ENCODE measurements around the gene STAT3. TPM values are rescaled to one million over a fixed set of nuclear protein-coding genes. Genes with fewer than 3 reads are reported as not detected.

The STAT3 gene
- total and polyA plus RNA-seq, 2 donors (not counting 3 experiments of a cell fraction or from before 2014, with no cell fraction given) = 59.1 to 124 TPM

GRCh38 chr17:42423766-42424165, 35.5 kb upstream of the STAT3 start:
- H3K27ac ChIP-seq (ENCODE audit: insufficient read depth, low read depth, low read length) = no peak overlapping the region
- ChIA-PET CTCF (interaction anchor here (0.8 to 6.9 kb wide), 12 partner anchors 9 to 201 kb away, joined by 3 to 73 read pairs (median 6); no protein-coding TSS in a partner anchor), POLR2A (interaction anchor here (0.7 to 4.8 kb wide), 14 partner anchors 7 to 113 kb away, joined by 3 to 71 read pairs (median 5); partner anchors contain the start of genes NAGLU and STAT3)
- H3K9me3 ChIP-seq (replicated peaks; ENCODE audit: control insufficient read depth, insufficient read depth, low read length) = no peaks in the 10 kb centered on the region
- peaks cover 43% of the 10 kb centered on the region for H3K79me2 ChIP-seq (ENCODE audit: control insufficient read depth, insufficient read depth, low read length)
- no peak overlapping the region for H3K4me2 ChIP-seq (ENCODE audit: insufficient read depth, low read length)
- dilution Hi-C loops (cut with MboI; ENCODE audit: extremely low pct_ligation_motif_present, low sequenced_read_pairs) (no loop called here), intact Hi-C loops (cut with micrococcal nuclease) (loop anchor here (1.0 kb wide), 3 partner anchors 16 to 96 kb away; partner anchors contain the start of gene STAT3)
- TF ChIP-seq POLR2A (IDR thresholded peaks at IDR 0.05; ENCODE audit: low read depth, low read length) = no peak
- no peak for TF ChIP-seq POLR2AphosphoS5 (IDR thresholded peaks at IDR 0.05; ENCODE audit: insufficient read depth, low read depth, low read length)
- TF ChIP-seq MYC (IDR thresholded peaks at IDR 0.05; ENCODE audit: low read depth, low read length) = no peak
- TF ChIP-seq FOS (IDR thresholded peaks at IDR 0.05; ENCODE audit: borderline replicate concordance, insufficient read depth, low read length) = no peak
- H2AFZ ChIP-seq (ENCODE audit: low read depth, low read length) = no peak overlapping the region
- peak overlapping the region; percentile 86 for H3K9ac ChIP-seq (replicated peaks; ENCODE audit: extremely low read depth, insufficient read depth, low read length)
- H3K9me1 ChIP-seq (replicated peaks; ENCODE audit: control insufficient read depth, extremely low read depth, insufficient read depth, low read length) = no peaks in the 10 kb centered on the region
- peaks cover 19% of the 10 kb centered on the region for H3K4me1 ChIP-seq (ENCODE audit: control insufficient read depth, extremely low read depth, insufficient read depth, low read length)
- FAIRE-seq = peak; percentile 46
- no peak for DNase-seq (ENCODE audit: low read depth, low spot score)
- H4K20me1 ChIP-seq (replicated peaks; ENCODE audit: control insufficient read depth, extremely low read depth, insufficient read depth, low read length) = no peaks in the 10 kb centered on the region
- no peaks in the 10 kb centered on the region for H3K36me3 ChIP-seq (ENCODE audit: control insufficient read depth in 2 of 2, extremely low read depth in 1 of 2, insufficient read depth in 2 of 2, low read length in 2 of 2)
- no peak overlapping the region for H3K4me3 ChIP-seq (replicated peaks in 1 of 3; ENCODE audit: insufficient read depth in 1 of 3, low read depth in 1 of 3, low read length in 3 of 3)
- H3K27me3 ChIP-seq (ENCODE audit: control insufficient read depth in 2 of 2, insufficient read depth in 2 of 2, low read length in 2 of 2) = no peaks in the 10 kb centered on the region
- TSS peak; percentile 7 for BruUV-seq (replicated peaks)

- Histone ChIP-seq H3K27me3 (ENCODE audit: control insufficient read depth in 2 of 2, insufficient read depth in 2 of 2, low read length in 2 of 2) (no peaks in the 10 kb centered on the region), H3K9ac (replicated peaks; ENCODE audit: extremely low read depth, insufficient read depth, low read length) (peak within 1 kb of the TSS; percentile 86), H3K4me2 (ENCODE audit: insufficient read depth, low read length) (peak within 1 kb of the TSS; percentile 75), H2AFZ (ENCODE audit: low read depth, low read length) (peak within 1 kb of the TSS; percentile 77), H3K9me1 (replicated peaks; ENCODE audit: control insufficient read depth, extremely low read depth, insufficient read depth, low read length) (no peaks in the 10 kb centered on the region), H4K20me1 (replicated peaks; ENCODE audit: control insufficient read depth, extremely low read depth, insufficient read depth, low read length) (no peaks in the 10 kb centered on the region), H3K79me2 (ENCODE audit: control insufficient read depth, insufficient read depth, low read length) (peaks cover 50% of the 10 kb centered on the region), H3K27ac (ENCODE audit: insufficient read depth, low read depth, low read length) (peak within 1 kb of the TSS; percentile 80), H3K4me3 (replicated peaks in 1 of 3; ENCODE audit: insufficient read depth in 1 of 3, low read depth in 1 of 3, low read length in 3 of 3) (peak within 1 kb of the TSS; percentile 67 to 84 (median 79)), H3K36me3 (ENCODE audit: control insufficient read depth in 2 of 2, extremely low read depth in 1 of 2, insufficient read depth in 2 of 2, low read length in 2 of 2) (no peaks in the 10 kb centered on the region), H3K9me3 (replicated peaks; ENCODE audit: control insufficient read depth, insufficient read depth, low read length) (no peaks in the 10 kb centered on the region), H3K4me1 (ENCODE audit: control insufficient read depth, extremely low read depth, insufficient read depth, low read length) (peaks cover 24% of the 10 kb centered on the region)
- dilution Hi-C loops (cut with MboI; ENCODE audit: extremely low pct_ligation_motif_present, low sequenced_read_pairs) (no loop called here), intact Hi-C loops (cut with micrococcal nuclease) (loop anchor here (1.0 kb wide), 3 partner anchors 16 to 96 kb away; partner anchors contain the start of gene STAT3)
- BruUV-seq (replicated peaks) = TSS peak; percentile 95
- DNase-seq (ENCODE audit: low read depth, low spot score) (peak; percentile 95), FAIRE-seq (peak; percentile 95)
- ChIA-PET CTCF (interaction anchor here (0.8 to 6.9 kb wide), 18 partner anchors 9 to 201 kb away, joined by 3 to 73 read pairs (median 5); partner anchors contain the start of gene STAT3), POLR2A (interaction anchor here (0.6 to 4.8 kb wide), 15 partner anchors 8 to 457 kb away, joined by 3 to 71 read pairs (median 5); partner anchors contain the start of genes CNP, NAGLU and STAT3)
- TF ChIP-seq GATA2 (IDR thresholded peaks at IDR 0.05; ENCODE audit: insufficient read depth, insufficient read length, low read depth, low read length) = no peak
- TF ChIP-seq POLR2AphosphoS5 (IDR thresholded peaks at IDR 0.05; ENCODE audit: insufficient read depth, low read depth, low read length) = peak; percentile 100
- no peak for TF ChIP-seq JUN (IDR thresholded peaks at IDR 0.05; ENCODE audit: borderline replicate concordance, insufficient read depth, insufficient read length, low read depth)
- peak; percentile 99 for TF ChIP-seq POLR2A (IDR thresholded peaks at IDR 0.05; ENCODE audit: low read depth, low read length)
- TF ChIP-seq MAX (IDR thresholded peaks at IDR 0.05; ENCODE audit: insufficient read depth, insufficient read length) = no peak
- TF ChIP-seq, protein P1, sequence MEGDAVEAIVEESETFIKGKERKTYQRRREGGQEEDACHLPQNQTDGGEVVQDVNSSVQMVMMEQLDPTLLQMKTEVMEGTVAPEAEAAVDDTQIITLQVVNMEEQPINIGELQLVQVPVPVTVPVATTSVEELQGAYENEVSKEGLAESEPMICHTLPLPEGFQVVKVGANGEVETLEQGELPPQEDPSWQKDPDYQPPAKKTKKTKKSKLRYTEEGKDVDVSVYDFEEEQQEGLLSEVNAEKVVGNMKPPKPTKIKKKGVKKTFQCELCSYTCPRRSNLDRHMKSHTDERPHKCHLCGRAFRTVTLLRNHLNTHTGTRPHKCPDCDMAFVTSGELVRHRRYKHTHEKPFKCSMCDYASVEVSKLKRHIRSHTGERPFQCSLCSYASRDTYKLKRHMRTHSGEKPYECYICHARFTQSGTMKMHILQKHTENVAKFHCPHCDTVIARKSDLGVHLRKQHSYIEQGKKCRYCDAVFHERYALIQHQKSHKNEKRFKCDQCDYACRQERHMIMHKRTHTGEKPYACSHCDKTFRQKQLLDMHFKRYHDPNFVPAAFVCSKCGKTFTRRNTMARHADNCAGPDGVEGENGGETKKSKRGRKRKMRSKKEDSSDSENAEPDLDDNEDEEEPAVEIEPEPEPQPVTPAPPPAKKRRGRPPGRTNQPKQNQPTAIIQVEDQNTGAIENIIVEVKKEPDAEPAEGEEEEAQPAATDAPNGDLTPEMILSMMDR (IDR thresholded peaks at IDR 0.05; ENCODE audit: extremely low read depth in 1 of 2, insufficient read depth in 1 of 2, low read depth in 1 of 2, low read length in 2 of 2) = no peak
- peak; percentile 26 for TF ChIP-seq FOS (IDR thresholded peaks at IDR 0.05; ENCODE audit: borderline replicate concordance, insufficient read depth, low read length)
- peak; percentile 32 for TF ChIP-seq MYC (IDR thresholded peaks at IDR 0.05; ENCODE audit: low read depth, low read length)
- TF ChIP-seq EZH2 (IDR thresholded peaks at IDR 0.05; ENCODE audit: borderline replicate concordance, low read depth, low read length, severe bottlenecking) = no peak
Observed at GRCh38 chr17:42422958-42423712, 34.9 kb upstream of the STAT3 start, which contains the start of gene CAVIN1. Gene CAVIN1, minus strand, starts transcription at chr17:42423256. Its CDS starts 159 bp downstream, at chr17:42423097.
